SK-N-MC (cell line): Measurements from ENCODE around the gene TNRC6B.

ENCODE experiments used
- DNase-seq: peaks from one replicate; pipeline ENCODE4 v3.0.0-alpha.2; 2011; ENCODE audit warnings: low read depth, low spot score
- H3K27ac ChIP-seq: fragments of 200-600 bp; sonication (generic); 2 replicates; pipeline ENCODE4 v1.5.1; 2016; ENCODE audit warnings: mixed run types
- H3K36me3 ChIP-seq: fragments of 200-600 bp; sonication (generic); 2 replicates; pipeline ENCODE4 v1.6.1; 2017; ENCODE audit warnings: antibody characterized with exemption, low read length, mixed read lengths; ENCODE audit not compliant: insufficient read depth
- H3K4me3 ChIP-seq: fragments of 200-600 bp; sonication (generic); 2 replicates; pipeline ENCODE4 v1.5.1; 2016
- H3K9ac ChIP-seq: fragments of 200-600 bp; sonication (generic); 2 replicates; pipeline ENCODE4 v1.8.0; 2017; ENCODE audit warnings: mixed run types, mixed read lengths; ENCODE audit not compliant: insufficient read length
- H3K9me3 ChIP-seq: fragments of 200-600 bp; sonication (generic); 2 replicates; pipeline ENCODE4 v1.6.1; 2017; ENCODE audit warnings: low read depth, mild to moderate bottlenecking, antibody characterized with exemption, low read length, moderate library complexity, mixed read lengths
- EZH2 ChIP-seq: fragments of 200-600 bp; sonication (generic); IDR thresholded peaks from one replicate; pipeline ENCODE4 v1.6.1; 2017; ENCODE audit warnings: antibody characterized with exemption
- FOXP2 ChIP-seq: optimal IDR thresholded peaks from 2 replicates; pipeline ENCODE3; 2011; ENCODE audit warnings: mild to moderate bottlenecking, moderate library complexity; ENCODE audit not compliant: insufficient read depth; ENCODE audit errors: extremely low read length, control extremely low read depth
- POLR2AphosphoS5 ChIP-seq: IDR thresholded peaks from 2 replicates; pipeline ENCODE4 v1.6.1; 2012; ENCODE audit warnings: mild to moderate bottlenecking, low read depth, low read length, borderline replicate concordance

TNRC6B gene

GRCh38 chr22:40250608-40251007 lies 72.9 kb downstream of the TNRC6B start:
- Histone ChIP-seq H3K36me3 (peaks cover 30% of the 10 kb centered on the region), H3K9ac (no peak overlapping the region), H3K4me3 (no peak overlapping the region), H3K9me3 (no peaks in the 10 kb centered on the region), H3K27ac (no peak overlapping the region)
- no peak for DNase-seq
- no peak for TF ChIP-seq FOXP2
- no peak for TF ChIP-seq EZH2
- no peak for TF ChIP-seq POLR2AphosphoS5

GRCh38 chr22:40251106-40251505 lies 73.4 kb downstream of the TNRC6B start:
- TF ChIP-seq FOXP2, result no peak
- no peak for TF ChIP-seq EZH2
- no peak for TF ChIP-seq POLR2AphosphoS5
- Histone ChIP-seq H3K36me3 (peaks cover 25% of the 10 kb centered on the region), H3K27ac (no peak overlapping the region), H3K9me3 (no peaks in the 10 kb centered on the region), H3K9ac (no peak overlapping the region), H3K4me3 (no peak overlapping the region)
- no peak for DNase-seq

GRCh38 chr22:40252146-40252545 lies 74.4 kb downstream of the TNRC6B start:
- no peak for DNase-seq
- TF ChIP-seq EZH2, result no peak
- no peak for TF ChIP-seq POLR2AphosphoS5
- no peak for TF ChIP-seq FOXP2
- Histone ChIP-seq H3K36me3 (peaks cover 20% of the 10 kb centered on the region), H3K4me3 (no peak overlapping the region), H3K9me3 (no peaks in the 10 kb centered on the region), H3K9ac (no peak overlapping the region), H3K27ac (no peak overlapping the region)

- no peaks in the 10 kb centered on the region for H3K9me3 ChIP-seq
- H3K9ac ChIP-seq, result no peak overlapping the region
- no peak overlapping the region for H3K27ac ChIP-seq
- H3K4me3 ChIP-seq, result no peak overlapping the region
- no peak for TF ChIP-seq FOXP2
- TF ChIP-seq POLR2AphosphoS5, result no peak
- TF ChIP-seq EZH2, result no peak
- no peak for DNase-seq
- H3K36me3 ChIP-seq, result peaks cover 8% of the 10 kb centered on the region
These were observed 78.8 kb downstream of the TNRC6B start for GRCh38 chr22:40256516-40256915.

GRCh38 chr22:40258017-40258416 lies 80.3 kb downstream of the TNRC6B start:
- H3K9me3 ChIP-seq, result no peaks in the 10 kb centered on the region
- H3K36me3 ChIP-seq, result peaks cover 15% of the 10 kb centered on the region
- no peak overlapping the region for H3K9ac ChIP-seq
- DNase-seq, result no peak
- no peak overlapping the region for H3K4me3 ChIP-seq
- no peak for TF ChIP-seq EZH2
- no peak for TF ChIP-seq FOXP2
- no peak for TF ChIP-seq POLR2AphosphoS5
- no peak overlapping the region for H3K27ac ChIP-seq

DNA sequence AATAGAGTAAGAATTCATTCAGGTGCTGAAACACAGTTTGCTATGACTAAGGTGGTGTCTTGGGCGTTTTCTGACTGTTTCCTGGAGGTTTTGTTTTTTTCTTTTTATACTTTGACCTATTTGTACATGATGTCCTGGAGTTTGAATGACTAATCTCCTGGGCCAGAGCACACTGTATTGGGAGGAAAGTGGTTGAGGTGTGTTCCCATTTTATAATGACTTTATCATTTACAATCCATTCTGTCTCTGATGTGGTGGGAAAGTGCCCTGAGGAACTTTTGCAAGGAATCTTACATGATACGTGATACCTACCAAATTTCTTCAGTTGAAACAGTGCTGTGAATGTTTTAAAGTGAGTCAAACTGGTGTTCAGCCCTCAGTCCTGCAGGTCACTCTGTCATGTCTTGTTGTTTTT lies 80.8 kb downstream of the TNRC6B start:
- no peak overlapping the region for H3K27ac ChIP-seq
- H3K9me3 ChIP-seq, result no peaks in the 10 kb centered on the region
- DNase-seq, result no peak
- H3K36me3 ChIP-seq, result peaks cover 19% of the 10 kb centered on the region
- H3K4me3 ChIP-seq, result no peak overlapping the region
- H3K9ac ChIP-seq, result no peak overlapping the region
- TF ChIP-seq FOXP2 (no peak), EZH2 (no peak), POLR2AphosphoS5 (no peak)

GRCh38 chr22:40261783-40262182 lies 84.1 kb downstream of the TNRC6B start:
- no peak overlapping the region for H3K27ac ChIP-seq
- TF ChIP-seq POLR2AphosphoS5 (no peak), EZH2 (no peak), FOXP2 (no peak)
- H3K9ac ChIP-seq, result no peak overlapping the region
- peaks cover 46% of the 10 kb centered on the region for H3K36me3 ChIP-seq
- no peak for DNase-seq
- no peaks in the 10 kb centered on the region for H3K9me3 ChIP-seq
- no peak overlapping the region for H3K4me3 ChIP-seq

DNA sequence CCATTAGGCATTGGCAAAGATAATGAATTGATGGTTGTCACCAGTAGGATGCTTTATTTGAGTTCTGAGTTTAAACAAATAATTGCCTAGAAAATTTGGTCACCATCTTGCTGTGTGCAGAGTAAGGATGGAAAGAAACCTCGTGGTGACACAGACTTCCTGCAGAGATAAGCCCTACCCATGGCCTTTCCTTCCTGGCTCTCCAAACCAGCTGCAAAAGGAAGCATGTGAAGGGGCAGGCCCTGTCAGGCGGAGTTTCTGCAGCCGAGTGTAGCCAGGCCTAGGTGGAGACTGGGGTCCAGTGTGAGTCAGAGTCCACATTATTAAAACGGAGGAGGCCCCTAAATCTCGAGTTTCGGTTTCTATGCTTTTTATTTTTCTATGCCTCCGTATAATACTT lies 85.5 kb downstream of the TNRC6B start:
- Histone ChIP-seq H3K36me3 (peaks cover 53% of the 10 kb centered on the region), H3K9ac (no peak overlapping the region)
- DNase-seq, result no peak

DNA sequence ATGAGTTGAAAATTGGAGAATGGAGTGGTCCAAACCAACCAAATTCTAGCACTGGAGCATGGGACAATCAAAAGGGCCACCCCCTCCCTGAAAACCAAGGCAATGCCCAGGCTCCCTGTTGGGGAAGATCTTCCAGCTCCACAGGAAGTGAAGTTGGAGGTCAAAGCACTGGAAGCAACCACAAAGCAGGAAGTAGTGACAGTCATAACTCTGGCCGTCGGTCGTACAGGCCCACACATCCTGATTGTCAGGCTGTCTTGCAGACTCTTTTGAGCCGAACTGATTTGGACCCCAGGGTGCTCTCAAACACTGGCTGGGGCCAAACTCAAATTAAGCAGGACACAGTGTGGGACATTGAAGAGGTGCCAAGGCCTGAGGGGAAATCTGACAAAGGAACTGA lies 88.1 kb downstream of the TNRC6B start:
- TF ChIP-seq FOXP2, result no peak
- no peak for TF ChIP-seq EZH2
- no peak for TF ChIP-seq POLR2AphosphoS5
- no peak overlapping the region for H3K4me3 ChIP-seq
- H3K9me3 ChIP-seq, result no peaks in the 10 kb centered on the region
- H3K27ac ChIP-seq, result no peak overlapping the region
- peaks cover 46% of the 10 kb centered on the region for H3K36me3 ChIP-seq
- no peak for DNase-seq
- H3K9ac ChIP-seq, result no peak overlapping the region

More for the DNA sequence above, 85.5 kb downstream of the TNRC6B start:
- no peaks in the 10 kb centered on the region for H3K9me3 ChIP-seq
- H3K27ac ChIP-seq, result no peak overlapping the region
- TF ChIP-seq FOXP2 (no peak), POLR2AphosphoS5 (no peak), EZH2 (no peak)
- H3K4me3 ChIP-seq, result no peak overlapping the region

DNA sequence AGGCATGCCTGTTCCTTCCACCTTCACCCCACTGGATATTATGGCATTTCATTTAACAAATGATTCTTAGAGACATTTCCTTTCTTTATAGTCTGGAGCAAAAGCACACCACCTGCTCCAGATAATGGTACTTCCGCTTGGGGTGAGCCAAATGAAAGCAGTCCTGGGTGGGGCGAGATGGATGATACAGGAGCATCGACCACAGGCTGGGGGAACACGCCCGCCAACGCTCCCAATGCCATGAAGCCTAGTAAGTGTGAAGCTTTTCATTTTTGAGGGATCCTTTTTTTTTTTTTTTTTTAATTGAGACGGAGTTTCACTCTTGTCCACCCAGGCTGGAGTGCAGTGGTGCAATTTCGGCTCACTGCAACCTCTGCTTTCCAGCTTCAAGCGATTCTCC lies 92.3 kb downstream of the TNRC6B start:
- Histone ChIP-seq H3K27ac (no peak overlapping the region), H3K4me3 (no peak overlapping the region), H3K36me3 (peaks cover 37% of the 10 kb centered on the region), H3K9me3 (no peaks in the 10 kb centered on the region), H3K9ac (no peak overlapping the region)
- TF ChIP-seq FOXP2, result no peak
- TF ChIP-seq EZH2, result no peak
- TF ChIP-seq POLR2AphosphoS5, result no peak
- no peak for DNase-seq
